ENCODE data around the gene ZNF275. TPM values are rescaled to one million over a fixed set of nuclear protein-coding genes. Genes with fewer than 3 reads are reported as not detected.

Gene ZNF275
- total and polyA plus RNA-seq, 2 donors (not counting 3 experiments of a cell fraction or from before 2014, with no cell fraction given) = 10.3 to 11.0 TPM

DNA sequence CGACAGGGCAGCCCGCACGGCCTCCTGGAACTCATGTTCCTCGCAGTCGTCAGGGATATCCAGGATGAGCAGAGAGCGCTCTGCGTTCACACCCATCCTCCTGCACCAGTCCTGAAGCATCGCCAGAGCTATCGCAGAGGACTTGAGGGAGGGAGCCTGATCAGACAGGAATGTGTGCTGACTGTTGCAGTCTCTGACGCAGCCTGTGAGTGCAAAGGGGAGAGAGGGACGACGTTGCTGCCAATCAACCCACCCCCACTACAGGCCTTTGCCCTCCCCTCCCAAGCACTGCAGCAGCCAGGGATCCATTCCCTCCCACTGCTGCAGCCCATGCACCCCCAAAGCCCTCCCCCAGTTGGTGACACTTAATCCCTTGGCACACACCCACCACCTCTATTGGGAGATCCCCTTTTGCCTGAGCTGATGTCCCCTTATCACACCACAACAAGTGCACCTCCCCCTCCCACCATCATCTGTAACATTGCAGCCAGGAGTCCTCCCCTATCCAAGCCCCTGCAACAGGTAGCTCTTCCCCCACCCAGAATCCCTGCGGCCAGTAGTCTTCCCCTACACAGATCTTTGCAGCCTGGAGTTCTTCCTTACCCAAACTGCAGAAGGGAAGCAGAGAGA lies 13.3 kb upstream of the ZNF275 start:
- Histone ChIP-seq H3K36me3 (ENCODE audit: control insufficient read depth in 2 of 2, extremely low read depth in 1 of 2, insufficient read depth in 2 of 2, low read length in 2 of 2) (no peaks in the 10 kb centered on the region), H3K4me3 (replicated peaks in 1 of 3; ENCODE audit: insufficient read depth in 1 of 3, low read depth in 1 of 3, low read length in 3 of 3) (no peak overlapping the region), H3K27ac (ENCODE audit: insufficient read depth, low read depth, low read length) (no peak overlapping the region), H2AFZ (ENCODE audit: low read depth, low read length) (no peak overlapping the region), H3K4me1 (ENCODE audit: control insufficient read depth, extremely low read depth, insufficient read depth, low read length) (no peaks in the 10 kb centered on the region), H3K9me3 (replicated peaks; ENCODE audit: control insufficient read depth, insufficient read depth, low read length) (no peaks in the 10 kb centered on the region), H3K4me2 (ENCODE audit: insufficient read depth, low read length) (no peak overlapping the region), H3K27me3 (ENCODE audit: control insufficient read depth in 2 of 2, insufficient read depth in 2 of 2, low read length in 2 of 2) (peaks cover 5 to 9% of the 10 kb centered on the region in 2 experiments), H3K9ac (replicated peaks; ENCODE audit: extremely low read depth, insufficient read depth, low read length) (no peak overlapping the region), H4K20me1 (replicated peaks; ENCODE audit: control insufficient read depth, extremely low read depth, insufficient read depth, low read length) (no peaks in the 10 kb centered on the region), H3K79me2 (ENCODE audit: control insufficient read depth, insufficient read depth, low read length) (no peaks in the 10 kb centered on the region), H3K9me1 (replicated peaks; ENCODE audit: control insufficient read depth, extremely low read depth, insufficient read depth, low read length) (no peaks in the 10 kb centered on the region)
- no peak for DNase-seq (ENCODE audit: low read depth, low spot score)
- BruUV-seq (replicated peaks) = no TSS peak
- POLR2A ChIA-PET = interaction anchor here (0.7 kb wide), 1 partner anchor 156 kb away, joined by 4 read pairs; no protein-coding TSS in a partner anchor
- no peak for FAIRE-seq
- dilution Hi-C loops (cut with MboI; ENCODE audit: extremely low pct_ligation_motif_present, low sequenced_read_pairs) = no loop called here
- TF ChIP-seq, protein P1, sequence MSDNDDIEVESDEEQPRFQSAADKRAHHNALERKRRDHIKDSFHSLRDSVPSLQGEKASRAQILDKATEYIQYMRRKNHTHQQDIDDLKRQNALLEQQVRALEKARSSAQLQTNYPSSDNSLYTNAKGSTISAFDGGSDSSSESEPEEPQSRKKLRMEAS (IDR thresholded peaks at IDR 0.05; ENCODE audit: insufficient read depth, insufficient read length) = no peak
- CTCF ChIA-PET = no interaction called here
- intact Hi-C loops (cut with micrococcal nuclease) = no loop called here

DNA sequence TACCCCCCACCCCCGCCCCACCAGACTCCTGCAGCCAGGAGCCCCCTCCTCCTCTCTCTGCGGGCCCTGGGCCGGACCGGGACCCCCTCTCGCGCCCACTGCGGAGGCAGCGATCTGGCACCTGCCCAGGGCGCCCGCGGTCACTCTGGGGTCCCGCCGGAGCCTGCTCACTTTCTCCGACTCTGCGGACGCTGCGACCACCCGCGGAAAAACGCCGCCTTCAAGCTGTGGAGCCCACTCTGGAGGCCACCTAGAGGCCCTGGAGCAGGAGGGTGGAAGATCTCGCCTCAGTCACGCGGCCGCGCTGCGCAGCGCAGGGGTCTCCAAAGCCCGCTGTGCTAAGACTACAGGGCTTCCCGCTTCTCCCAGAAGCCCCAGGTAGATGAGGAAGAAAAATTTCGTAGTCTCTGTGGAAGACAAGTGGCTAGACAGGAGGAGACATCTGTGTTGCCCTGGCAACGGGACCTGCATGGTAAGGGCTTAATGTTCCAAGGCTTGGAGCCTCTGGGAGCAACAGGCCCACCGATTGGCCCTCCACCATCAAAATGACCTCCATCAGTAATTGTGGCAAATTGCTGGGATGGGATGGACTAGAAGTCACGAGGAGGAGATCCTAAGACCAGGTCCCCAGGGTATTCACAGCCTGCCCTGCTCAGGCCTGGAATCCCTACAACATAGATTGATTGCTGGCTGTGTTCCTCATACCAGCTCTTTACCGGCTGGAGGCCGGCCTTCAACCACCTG lies 12.4 kb upstream of the ZNF275 start, which contains the start of gene PNMA6F:
PNMA6F (minus strand) TSS at position 387 of the 744 bp plus-strand sequence. CDS start 1,093 bp downstream, outside the sequence.
- Histone ChIP-seq H4K20me1 (replicated peaks; ENCODE audit: control insufficient read depth, extremely low read depth, insufficient read depth, low read length) (no peaks in the 10 kb centered on the region), H3K9ac (replicated peaks; ENCODE audit: extremely low read depth, insufficient read depth, low read length) (no peak within 1 kb of the TSS), H3K36me3 (ENCODE audit: control insufficient read depth in 2 of 2, extremely low read depth in 1 of 2, insufficient read depth in 2 of 2, low read length in 2 of 2) (no peaks in the 10 kb centered on the region), H3K4me2 (ENCODE audit: insufficient read depth, low read length) (no peak within 1 kb of the TSS), H3K27ac (ENCODE audit: insufficient read depth, low read depth, low read length) (no peak within 1 kb of the TSS), H3K4me1 (ENCODE audit: control insufficient read depth, extremely low read depth, insufficient read depth, low read length) (no peaks in the 10 kb centered on the region), H3K79me2 (ENCODE audit: control insufficient read depth, insufficient read depth, low read length) (no peaks in the 10 kb centered on the region), H3K9me3 (replicated peaks; ENCODE audit: control insufficient read depth, insufficient read depth, low read length) (no peaks in the 10 kb centered on the region), H3K27me3 (ENCODE audit: control insufficient read depth in 2 of 2, insufficient read depth in 2 of 2, low read length in 2 of 2) (peaks cover 5 to 9% of the 10 kb centered on the region in 2 experiments), H3K9me1 (replicated peaks; ENCODE audit: control insufficient read depth, extremely low read depth, insufficient read depth, low read length) (no peaks in the 10 kb centered on the region), H3K4me3 (replicated peaks in 1 of 3; ENCODE audit: insufficient read depth in 1 of 3, low read depth in 1 of 3, low read length in 3 of 3) (no peak within 1 kb of the TSS), H2AFZ (ENCODE audit: low read depth, low read length) (no peak within 1 kb of the TSS)
- no peak for DNase-seq (ENCODE audit: low read depth, low spot score)
- CTCF ChIA-PET = no interaction called here
- POLR2A ChIA-PET = interaction anchor here (0.7 kb wide), 1 partner anchor 155 kb away, joined by 4 read pairs; no protein-coding TSS in a partner anchor
- dilution Hi-C loops (cut with MboI; ENCODE audit: extremely low pct_ligation_motif_present, low sequenced_read_pairs) = no loop called here
- TF ChIP-seq POLR2A (IDR thresholded peaks at IDR 0.05; ENCODE audit: low read depth, low read length) (no peak), POLR2AphosphoS5 (IDR thresholded peaks at IDR 0.05; ENCODE audit: insufficient read depth, low read depth, low read length) (no peak), GATA2 (IDR thresholded peaks at IDR 0.05; ENCODE audit: insufficient read depth, insufficient read length, low read depth, low read length) (no peak), EZH2 (IDR thresholded peaks at IDR 0.05; ENCODE audit: borderline replicate concordance, low read depth, low read length, severe bottlenecking) (peak; percentile 13)
- TF ChIP-seq, protein P2, sequence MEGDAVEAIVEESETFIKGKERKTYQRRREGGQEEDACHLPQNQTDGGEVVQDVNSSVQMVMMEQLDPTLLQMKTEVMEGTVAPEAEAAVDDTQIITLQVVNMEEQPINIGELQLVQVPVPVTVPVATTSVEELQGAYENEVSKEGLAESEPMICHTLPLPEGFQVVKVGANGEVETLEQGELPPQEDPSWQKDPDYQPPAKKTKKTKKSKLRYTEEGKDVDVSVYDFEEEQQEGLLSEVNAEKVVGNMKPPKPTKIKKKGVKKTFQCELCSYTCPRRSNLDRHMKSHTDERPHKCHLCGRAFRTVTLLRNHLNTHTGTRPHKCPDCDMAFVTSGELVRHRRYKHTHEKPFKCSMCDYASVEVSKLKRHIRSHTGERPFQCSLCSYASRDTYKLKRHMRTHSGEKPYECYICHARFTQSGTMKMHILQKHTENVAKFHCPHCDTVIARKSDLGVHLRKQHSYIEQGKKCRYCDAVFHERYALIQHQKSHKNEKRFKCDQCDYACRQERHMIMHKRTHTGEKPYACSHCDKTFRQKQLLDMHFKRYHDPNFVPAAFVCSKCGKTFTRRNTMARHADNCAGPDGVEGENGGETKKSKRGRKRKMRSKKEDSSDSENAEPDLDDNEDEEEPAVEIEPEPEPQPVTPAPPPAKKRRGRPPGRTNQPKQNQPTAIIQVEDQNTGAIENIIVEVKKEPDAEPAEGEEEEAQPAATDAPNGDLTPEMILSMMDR (IDR thresholded peaks at IDR 0.05; ENCODE audit: extremely low read depth in 1 of 2, insufficient read depth in 1 of 2, low read depth in 1 of 2, low read length in 2 of 2) = no peak
- no TSS peak for BruUV-seq (replicated peaks)
- intact Hi-C loops (cut with micrococcal nuclease) = no loop called here
- FAIRE-seq = no peak
